HL-60 (cell line): ENCODE data around the gene MOB3B.

Source experiments
- DNase-seq, 2 experiments: peaks; one replicate each; pipeline ENCODE4 v3.0.0-alpha.2; 2010 to 2020; ENCODE audit warnings: low read depth in 1 of 2, low spot score in 1 of 2
- H3K27ac ChIP-seq: fragments of 250-450 bp; sonication (Bioruptor Pico); replicated peaks from 2 replicates; pipeline ENCODE4 v1.5.1; 2020; ENCODE audit warnings: mild to moderate bottlenecking, moderate library complexity
- H3K27me3 ChIP-seq: fragments of 250-450 bp; sonication (Bioruptor Pico); 2 replicates; pipeline ENCODE4 v1.5.1; 2021; ENCODE audit warnings: mild to moderate bottlenecking, moderate library complexity; ENCODE audit not compliant: insufficient read depth, poor library complexity, severe bottlenecking
- H3K4me3 ChIP-seq: replicated peaks from 2 replicates; pipeline ENCODE4 v1.5.1; 2011; ENCODE audit warnings: mild to moderate bottlenecking, control low read depth, low read length; ENCODE audit not compliant: insufficient read depth
- CTCF ChIP-seq: IDR thresholded peaks from one replicate; pipeline ENCODE4 v1.5.1; 2011; ENCODE audit warnings: low read length, control low read depth, inconsistent platforms; ENCODE audit not compliant: insufficient read depth
- GABPA ChIP-seq: IDR thresholded peaks from 2 replicates; pipeline ENCODE4 v1.6.1; 2012; ENCODE audit warnings: low read depth
- POLR2AphosphoS5 ChIP-seq: IDR thresholded peaks from 2 replicates; pipeline ENCODE4 v1.6.1; 2012; ENCODE audit warnings: low read depth
- REST ChIP-seq: IDR thresholded peaks from 2 replicates; pipeline ENCODE4 v1.6.1; 2012; ENCODE audit warnings: low read depth; ENCODE audit not compliant: insufficient replicate concordance
- SPI1 ChIP-seq: IDR thresholded peaks from 2 replicates; pipeline ENCODE4 v1.6.1; 2012; ENCODE audit warnings: low read depth, mild to moderate bottlenecking, borderline replicate concordance

The MOB3B gene

GRCh38 chr9:27428551-27428950 lies 101.1 kb downstream of the MOB3B start:
- no peak overlapping the region for H3K27ac ChIP-seq
- DNase-seq = no peak
- no peaks in the 10 kb centered on the region for H3K27me3 ChIP-seq
- H3K4me3 ChIP-seq = no peak overlapping the region
- TF ChIP-seq REST (no peak), POLR2AphosphoS5 (no peak), CTCF (no peak), GABPA (no peak), SPI1 (no peak)

- DNase-seq = no peak
- Histone ChIP-seq H3K27ac (no peak overlapping the region), H3K4me3 (no peak overlapping the region)
Observed at GRCh38 chr9:27427272-27427643, 102.4 kb downstream of the MOB3B start.

More at GRCh38 chr9:27427272-27427643, 102.4 kb downstream of the MOB3B start:
- TF ChIP-seq CTCF (no peak), POLR2AphosphoS5 (no peak), REST (no peak), SPI1 (no peak), GABPA (no peak)
- H3K27me3 ChIP-seq = no peaks in the 10 kb centered on the region
